Measurements from ENCODE around the gene COQ5. TPM values are rescaled to one million over a fixed set of nuclear protein-coding genes. Genes with fewer than 3 reads are reported as not detected.

Gene COQ5
- total RNA-seq, 1 experiment from 2014 or later = 34.1 TPM

- TF ChIP-seq EZH2phosphoT487 (IDR thresholded peaks at IDR 0.05; ENCODE audit: borderline replicate concordance) (no peak), CBX3 (IDR thresholded peaks at IDR 0.05; ENCODE audit: low read depth) (no peak), SP1 (IDR thresholded peaks at IDR 0.05; ENCODE audit: low read depth) (peak; percentile 99)
Measured at GRCh38 chr12:120495731-120496412, 33.1 kb downstream of the COQ5 start, which contains the start of gene DYNLL1 (continued).

DNA sequence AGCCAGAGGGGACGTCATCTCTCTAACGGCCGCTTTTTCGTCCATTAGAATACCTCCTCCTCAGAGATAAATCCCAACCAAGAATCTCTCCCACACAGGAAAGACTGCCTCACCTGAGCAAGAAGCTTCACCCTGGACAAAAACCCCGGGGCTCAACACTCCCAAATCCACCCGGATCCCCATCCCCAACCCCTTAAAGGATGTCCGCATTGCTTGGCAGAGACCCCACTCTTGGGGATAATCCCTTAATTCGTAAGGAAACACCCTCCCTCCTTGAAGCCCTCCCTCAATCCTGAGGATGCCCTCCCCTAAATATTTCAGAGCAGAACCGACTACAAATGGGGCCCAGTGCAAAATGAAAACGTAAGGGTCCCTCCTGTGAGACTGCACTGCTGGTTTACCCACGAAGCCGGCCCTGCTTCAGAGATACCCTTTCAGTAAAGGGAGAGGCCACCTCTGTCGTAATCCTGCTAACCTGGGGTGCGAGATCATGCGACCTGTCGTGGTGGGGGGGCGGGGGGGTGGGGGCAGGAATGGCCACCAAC is 33.7 kb downstream of the COQ5 start:
- H3K9me3 ChIP-seq (ENCODE audit: control insufficient read depth in 1 of 2, insufficient read depth in 1 of 2, low read depth in 1 of 2, low read length in 2 of 2) = no peaks in the 10 kb centered on the region
- peaks cover 35% of the 10 kb centered on the region for H3K79me2 ChIP-seq (ENCODE audit: insufficient read depth, low read length)
- ChIA-PET CTCF (interaction anchor here (1.3 kb wide), 1 partner anchor 23 kb away, joined by 3 read pairs; no protein-coding TSS in a partner anchor), POLR2A (interaction anchor here (0.5 to 2.2 kb wide), 10 partner anchors 14 to 204 kb away, joined by 3 to 18 read pairs (median 6); partner anchors contain the start of genes COQ5, RNU4-1, RNU4-2 and SRSF9), RAD21 (ENCODE audit: low non-redundant PET in 1 of 2, low total read pairs in 2 of 2, uncharacterized antibody in 2 of 2, unreplicated experiment in 2 of 2) (no interaction called here)
- peaks cover 10 to 16% of the 10 kb centered on the region in 2 experiments; a peak in 3 of 4 replicates for H3K36me3 ChIP-seq (ENCODE audit: control insufficient read depth in 1 of 2, insufficient read depth in 2 of 2, low read length in 2 of 2)
- peak; percentile 18 for ATAC-seq
- peak overlapping the region; percentile 81 for H3K9ac ChIP-seq (ENCODE audit: low read length)
- TF ChIP-seq FOSL1 (IDR thresholded peaks at IDR 0.05; ENCODE audit: low read depth) (no peak), EZH2 (IDR thresholded peaks at IDR 0.05) (no peak), SRF (IDR thresholded peaks at IDR 0.05; ENCODE audit: low read depth) (no peak), JUND (IDR thresholded peaks at IDR 0.05) (no peak), EGR1 (IDR thresholded peaks at IDR 0.05; ENCODE audit: low read depth) (no peak), SP1 (IDR thresholded peaks at IDR 0.05; ENCODE audit: low read depth) (no peak)
- TF ChIP-seq, protein P1, sequence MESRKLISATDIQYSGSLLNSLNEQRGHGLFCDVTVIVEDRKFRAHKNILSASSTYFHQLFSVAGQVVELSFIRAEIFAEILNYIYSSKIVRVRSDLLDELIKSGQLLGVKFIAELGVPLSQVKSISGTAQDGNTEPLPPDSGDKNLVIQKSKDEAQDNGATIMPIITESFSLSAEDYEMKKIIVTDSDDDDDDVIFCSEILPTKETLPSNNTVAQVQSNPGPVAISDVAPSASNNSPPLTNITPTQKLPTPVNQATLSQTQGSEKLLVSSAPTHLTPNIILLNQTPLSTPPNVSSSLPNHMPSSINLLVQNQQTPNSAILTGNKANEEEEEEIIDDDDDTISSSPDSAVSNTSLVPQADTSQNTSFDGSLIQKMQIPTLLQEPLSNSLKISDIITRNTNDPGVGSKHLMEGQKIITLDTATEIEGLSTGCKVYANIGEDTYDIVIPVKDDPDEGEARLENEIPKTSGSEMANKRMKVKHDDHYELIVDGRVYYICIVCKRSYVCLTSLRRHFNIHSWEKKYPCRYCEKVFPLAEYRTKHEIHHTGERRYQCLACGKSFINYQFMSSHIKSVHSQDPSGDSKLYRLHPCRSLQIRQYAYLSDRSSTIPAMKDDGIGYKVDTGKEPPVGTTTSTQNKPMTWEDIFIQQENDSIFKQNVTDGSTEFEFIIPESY (IDR thresholded peaks at IDR 0.05; ENCODE audit: extremely low read depth, insufficient replicate concordance, low read length) = no peak
- H4K20me1 ChIP-seq (ENCODE audit: insufficient read depth) = peaks cover 3% of the 10 kb centered on the region; the same call in 1 of the 2 replicates
- no peaks in the 10 kb centered on the region for H3K9me2 ChIP-seq (ENCODE audit: insufficient read depth)
- BruUV-seq (replicated peaks) = no TSS peak
- DNase-seq (ENCODE audit: low read depth, low spot score) = no peak
- H3K27me3 ChIP-seq (ENCODE audit: insufficient read depth, low read length) = no peaks in the 10 kb centered on the region
- intact Hi-C loops (cut with micrococcal nuclease) = loop anchor here (1.0 kb wide), 1 partner anchor 21 kb away; no protein-coding TSS in a partner anchor
- no peak overlapping the region for H2AFZ ChIP-seq (ENCODE audit: low read depth, low read length, poor library complexity, severe bottlenecking)
- H3K27ac ChIP-seq (ENCODE audit: low read depth, low read length) = peak overlapping the region; percentile 7
- H3K4me1 ChIP-seq (ENCODE audit: control insufficient read depth in 1 of 2, insufficient read depth in 2 of 2, low read length in 2 of 2) = peaks cover 9 to 16% of the 10 kb centered on the region in 2 experiments; a peak in 2 of 4 replicates
- H3K4me2 ChIP-seq (ENCODE audit: low read length) = peak overlapping the region; percentile 85
- H3K4me3 ChIP-seq (replicated peaks in 1 of 2; ENCODE audit: low read depth in 1 of 2, low read length in 2 of 2) = peak overlapping the region; percentile 93
